ENCODE results near the gene SLCO4A1.

SLCO4A1 gene

GRCh38 chr20:62714006-62714405, 71.7 kb downstream of the SLCO4A1 start:
- H3K9me3 ChIP-seq: no peaks in the 10 kb centered on the region
- no peaks in the 10 kb centered on the region for H3K4me1 ChIP-seq
- in situ Hi-C loops (cut with MboI; ENCODE audit: low sequenced_read_pairs): no loop called here
- no peaks in the 10 kb centered on the region for H3K36me3 ChIP-seq (replicated peaks)
- H3K4me3 ChIP-seq: no peak overlapping the region
- DNase-seq (ENCODE audit: low spot score in 2 of 2): no peak
- H3K27me3 ChIP-seq (ENCODE audit: low read depth): peaks cover 23% of the 10 kb centered on the region

- H3K4me3 ChIP-seq: no peak overlapping the region
- H3K36me3 ChIP-seq (replicated peaks): no peaks in the 10 kb centered on the region
- peaks cover 4% of the 10 kb centered on the region; the same call in 1 of the 2 replicates for H3K9me3 ChIP-seq
- DNase-seq (ENCODE audit: low spot score in 2 of 2): no peak
- H3K27me3 ChIP-seq (ENCODE audit: low read depth): peaks cover 23% of the 10 kb centered on the region
- H3K4me1 ChIP-seq: no peaks in the 10 kb centered on the region
- in situ Hi-C loops (cut with MboI; ENCODE audit: low sequenced_read_pairs): no loop called here
These were observed 72.5 kb downstream of the SLCO4A1 start for GRCh38 chr20:62714799-62715198.

- Histone ChIP-seq H3K36me3 (replicated peaks) (no peaks in the 10 kb centered on the region), H3K27me3 (ENCODE audit: low read depth) (peaks cover 20% of the 10 kb centered on the region), H3K4me1 (no peaks in the 10 kb centered on the region), H3K9me3 (peaks cover 6% of the 10 kb centered on the region; the same call in 1 of the 2 replicates), H3K4me3 (no peak overlapping the region)
- DNase-seq (ENCODE audit: low spot score in 2 of 2): no peak
- in situ Hi-C loops (cut with MboI; ENCODE audit: low sequenced_read_pairs): no loop called here
These were observed 72.9 kb downstream of the SLCO4A1 start for GRCh38 chr20:62715201-62715600.

GRCh38 chr20:62716198-62716940, 74.1 kb downstream of the SLCO4A1 start:
- H3K4me1 ChIP-seq: no peaks in the 10 kb centered on the region
- DNase-seq (ENCODE audit: low spot score in 2 of 2): no peak
- peaks cover 10% of the 10 kb centered on the region for H3K27me3 ChIP-seq (ENCODE audit: low read depth)
- H3K4me3 ChIP-seq: no peak overlapping the region
- in situ Hi-C loops (cut with MboI; ENCODE audit: low sequenced_read_pairs): no loop called here
- H3K9me3 ChIP-seq: peaks cover 6% of the 10 kb centered on the region; the same call in 1 of the 2 replicates
- H3K36me3 ChIP-seq (replicated peaks): no peaks in the 10 kb centered on the region

GRCh38 chr20:62716941-62717310, 74.6 kb downstream of the SLCO4A1 start:
- no peaks in the 10 kb centered on the region for H3K36me3 ChIP-seq (replicated peaks)
- H3K4me3 ChIP-seq: no peak overlapping the region
- no peak for DNase-seq (ENCODE audit: low spot score in 2 of 2)
- H3K27me3 ChIP-seq (ENCODE audit: low read depth): peaks cover 7% of the 10 kb centered on the region
- no peaks in the 10 kb centered on the region for H3K4me1 ChIP-seq
- in situ Hi-C loops (cut with MboI; ENCODE audit: low sequenced_read_pairs): no loop called here
- H3K9me3 ChIP-seq: peaks cover 6% of the 10 kb centered on the region; the same call in 1 of the 2 replicates

- DNase-seq (ENCODE audit: low spot score in 2 of 2): no peak
These were observed 75.6 kb downstream of the SLCO4A1 start for GRCh38 chr20:62717933-62718332.

GRCh38 chr20:62718546-62718945, 76.2 kb downstream of the SLCO4A1 start:
- peaks cover 6% of the 10 kb centered on the region; the same call in 1 of the 2 replicates for H3K9me3 ChIP-seq
- no peaks in the 10 kb centered on the region for H3K4me1 ChIP-seq
- peaks cover 10% of the 10 kb centered on the region for H3K27me3 ChIP-seq (ENCODE audit: low read depth)
- H3K36me3 ChIP-seq (replicated peaks): no peaks in the 10 kb centered on the region
- in situ Hi-C loops (cut with MboI; ENCODE audit: low sequenced_read_pairs): no loop called here
- no peak for DNase-seq (ENCODE audit: low spot score in 2 of 2)
- H3K4me3 ChIP-seq: no peak overlapping the region

More at GRCh38 chr20:62717933-62718332, 75.6 kb downstream of the SLCO4A1 start:
- Histone ChIP-seq H3K4me1 (no peaks in the 10 kb centered on the region), H3K27me3 (ENCODE audit: low read depth) (peaks cover 10% of the 10 kb centered on the region), H3K9me3 (peaks cover 6% of the 10 kb centered on the region; the same call in 1 of the 2 replicates), H3K4me3 (no peak overlapping the region), H3K36me3 (replicated peaks) (no peaks in the 10 kb centered on the region)
- in situ Hi-C loops (cut with MboI; ENCODE audit: low sequenced_read_pairs): no loop called here

- Histone ChIP-seq H3K36me3 (replicated peaks) (no peaks in the 10 kb centered on the region), H3K9me3 (peaks cover 6% of the 10 kb centered on the region; the same call in 1 of the 2 replicates), H3K4me3 (no peak overlapping the region), H3K27me3 (ENCODE audit: low read depth) (peaks cover 10% of the 10 kb centered on the region), H3K4me1 (no peaks in the 10 kb centered on the region)
- no peak for DNase-seq (ENCODE audit: low spot score in 2 of 2)
- in situ Hi-C loops (cut with MboI; ENCODE audit: low sequenced_read_pairs): no loop called here
These were observed 77.1 kb downstream of the SLCO4A1 start for GRCh38 chr20:62719250-62719935.

Data from HAP-1 (cell line).